Measurements from ENCODE around the gene MAST4.

The MAST4 gene

GRCh38 chr5:66595756-66596635, at the start of gene MAST4 (continued):
- TF ChIP-seq ZNF433 (tag by site-specific recombination; IDR thresholded peaks at IDR 0.05; ENCODE audit: low read depth) (no peak), ZNF692 (tag by site-specific recombination; IDR thresholded peaks at IDR 0.05) (peak; percentile 77)

GRCh38 chr5:66546541-66546940, 49.7 kb upstream of the MAST4 start:
- no peaks in the 10 kb centered on the region for H3K36me3 ChIP-seq (ENCODE audit: control insufficient read depth in 2 of 2, insufficient read depth in 1 of 2, low read length in 2 of 2)
- no peak overlapping the region for H3K4me3 ChIP-seq (ENCODE audit: low read depth, low read length)
- H3K27ac ChIP-seq (ENCODE audit: extremely low read depth, low read depth, low read length): no peak overlapping the region
- H3K4me1 ChIP-seq (ENCODE audit: control insufficient read depth, insufficient read depth, low read length): no peaks in the 10 kb centered on the region
- CTCF ChIA-PET: no interaction called here
- no peaks in the 10 kb centered on the region; the same call in 1 of the 2 replicates for H3K9me3 ChIP-seq (ENCODE audit: control insufficient read depth, insufficient read depth, low read depth, low read length)
- TF ChIP-seq ZNF280C (tag by site-specific recombination; IDR thresholded peaks at IDR 0.05): no peak
- no peak for TF ChIP-seq ZNF211 (tag by site-specific recombination; IDR thresholded peaks at IDR 0.05; ENCODE audit: low read depth)
- peak; percentile 54 for TF ChIP-seq SETDB1 (IDR thresholded peaks at IDR 0.05; ENCODE audit: insufficient read length, low read length)
- TF ChIP-seq ZNF658 (tag by site-specific recombination; IDR thresholded peaks at IDR 0.05): no peak
- TF ChIP-seq SP7 (tag by site-specific recombination; IDR thresholded peaks at IDR 0.05): no peak
- no peak for TF ChIP-seq PATZ1 (tag by site-specific recombination; IDR thresholded peaks at IDR 0.05)
- POLR2A ChIA-PET: no interaction called here

GRCh38 chr5:66551338-66551737, 44.9 kb upstream of the MAST4 start:
- Histone ChIP-seq H3K9me3 (ENCODE audit: control insufficient read depth, insufficient read depth, low read depth, low read length) (no peaks in the 10 kb centered on the region; the same call in 1 of the 2 replicates), H3K4me1 (ENCODE audit: control insufficient read depth, insufficient read depth, low read length) (no peaks in the 10 kb centered on the region), H3K4me3 (ENCODE audit: low read depth, low read length) (no peak overlapping the region), H3K36me3 (ENCODE audit: control insufficient read depth in 2 of 2, insufficient read depth in 1 of 2, low read length in 2 of 2) (no peaks in the 10 kb centered on the region), H3K27ac (ENCODE audit: extremely low read depth, low read depth, low read length) (no peak overlapping the region)
- ChIA-PET POLR2A (no interaction called here), CTCF (interaction anchor here (0.6 kb wide), 1 partner anchor 307 kb away, joined by 3 read pairs; no protein-coding TSS in a partner anchor)
- TF ChIP-seq ZNF529 (tag by site-specific recombination; IDR thresholded peaks at IDR 0.05; ENCODE audit: insufficient replicate concordance) (no peak), ZNF658 (tag by site-specific recombination; IDR thresholded peaks at IDR 0.05) (no peak), ZNF214 (tag by site-specific recombination; IDR thresholded peaks at IDR 0.05; ENCODE audit: borderline replicate concordance) (no peak), ZNF350 (tag by site-specific recombination; IDR thresholded peaks at IDR 0.05) (no peak), ZNF830 (tag by site-specific recombination; IDR thresholded peaks at IDR 0.05; ENCODE audit: low read depth) (no peak), ZNF404 (tag by site-specific recombination; IDR thresholded peaks at IDR 0.05) (no peak), ZNF639 (tag by site-specific recombination; IDR thresholded peaks at IDR 0.05) (no peak), ZBTB11 (tag by site-specific recombination; conservative IDR thresholded peaks at IDR 0.05; ENCODE audit: low read depth) (no peak), ZNF791 (tag by site-specific recombination; IDR thresholded peaks at IDR 0.05) (no peak), ZNF266 (tag by site-specific recombination; IDR thresholded peaks at IDR 0.05; ENCODE audit: low read depth) (no peak), ZBTB21 (tag by site-specific recombination; IDR thresholded peaks at IDR 0.05) (no peak), SP3 (tag by site-specific recombination; IDR thresholded peaks at IDR 0.05) (no peak), ZNF157 (tag by site-specific recombination; IDR thresholded peaks at IDR 0.05) (no peak), KLF16 (tag by site-specific recombination; IDR thresholded peaks at IDR 0.05) (no peak), ZNF169 (tag by site-specific recombination; IDR thresholded peaks at IDR 0.05) (no peak)
